ENCODE results near the gene UQCC5. TPM values are rescaled to one million over a fixed set of nuclear protein-coding genes. Genes with fewer than 3 reads are reported as not detected.

UQCC5 gene
- total RNA-seq: 58.7 TPM
- long read RNA-seq, transcript SMIM4-201 (2 exons, 274 nt): major isoform, 89 of 163 reads
- long read RNA-seq, transcript SMIM4-203 (2 exons, 1,770 nt): minor isoform, 69 of 163 reads
- long read RNA-seq, partial matches to known transcripts: 0 of 163 reads
- long read RNA-seq, other reads (novel, unspliced or antisense): 5 of 163 reads

GRCh38 chr3:52536369-52537164 is at the start of gene UQCC5:
Gene UQCC5, plus strand, starts transcription at chr3:52536605. Its CDS starts 151 bp downstream, at chr3:52536756.
- intact Hi-C loops (cut with micrococcal nuclease): loop anchor here (5.0 kb wide), 1 partner anchor 64 kb away; no protein-coding TSS in a partner anchor
- DNase-seq: peak; percentile 99

GRCh38 chr3:52487050-52487787 is 49.2 kb upstream of the UQCC5 start:
- ATAC-seq: no peak
- no peak for DNase-seq
- intact Hi-C loops (cut with micrococcal nuclease): no loop called here

More at GRCh38 chr3:52536369-52537164, at the start of gene UQCC5:
- peak; percentile 90 for ATAC-seq

GRCh38 chr3:52487788-52488691 is 48.4 kb upstream of the UQCC5 start:
- intact Hi-C loops (cut with micrococcal nuclease): no loop called here
- ATAC-seq: no peak

GRCh38 chr3:52488746-52489145 is 47.7 kb upstream of the UQCC5 start:
- ATAC-seq (no peak), DNase-seq (no peak)
- intact Hi-C loops (cut with micrococcal nuclease): no loop called here

More at GRCh38 chr3:52487788-52488691, 48.4 kb upstream of the UQCC5 start:
- no peak for DNase-seq

GRCh38 chr3:52489453-52489852 is 47.0 kb upstream of the UQCC5 start:
- peak; percentile 51 for DNase-seq
- intact Hi-C loops (cut with micrococcal nuclease): no loop called here

GRCh38 chr3:52490035-52490938 is 46.1 kb upstream of the UQCC5 start:
- intact Hi-C loops (cut with micrococcal nuclease): no loop called here
- DNase-seq (no peak), ATAC-seq (no peak)

More at GRCh38 chr3:52489453-52489852, 47.0 kb upstream of the UQCC5 start:
- ATAC-seq: no peak

GRCh38 chr3:52490939-52491526 is 45.4 kb upstream of the UQCC5 start:
- ATAC-seq: peak; percentile 46
- intact Hi-C loops (cut with micrococcal nuclease): no loop called here
- peak; percentile 62 for DNase-seq

GRCh38 chr3:52492059-52492458 is 44.3 kb upstream of the UQCC5 start:
- DNase-seq (no peak), ATAC-seq (no peak)
- intact Hi-C loops (cut with micrococcal nuclease): no loop called here

- intact Hi-C loops (cut with micrococcal nuclease): no loop called here
- no peak for DNase-seq
- no peak for ATAC-seq
Observed at GRCh38 chr3:52493232-52494017, 43.0 kb upstream of the UQCC5 start.

GRCh38 chr3:52494445-52494844 is 42.0 kb upstream of the UQCC5 start:
- intact Hi-C loops (cut with micrococcal nuclease): no loop called here

GRCh38 chr3:52494886-52495495 is 41.4 kb upstream of the UQCC5 start, which contains the start of gene STAB1:
Gene STAB1, plus strand, starts transcription at chr3:52495338. Its CDS starts 76 bp downstream, at chr3:52495414.
- ATAC-seq (peak; percentile 62), DNase-seq (peak; percentile 78)
- intact Hi-C loops (cut with micrococcal nuclease): no loop called here

More at GRCh38 chr3:52494445-52494844, 42.0 kb upstream of the UQCC5 start:
- DNase-seq: no peak
- no peak for ATAC-seq

GRCh38 chr3:52495777-52496602 is 40.4 kb upstream of the UQCC5 start:
- DNase-seq (no peak), ATAC-seq (peak; percentile 16)
- intact Hi-C loops (cut with micrococcal nuclease): no loop called here

GRCh38 chr3:52498137-52499054 is 38.0 kb upstream of the UQCC5 start:
- ATAC-seq: peak; percentile 53
- intact Hi-C loops (cut with micrococcal nuclease): no loop called here

GRCh38 chr3:52501046-52501445 is 35.4 kb upstream of the UQCC5 start:
- no peak for ATAC-seq
- intact Hi-C loops (cut with micrococcal nuclease): no loop called here
- DNase-seq: no peak

More at GRCh38 chr3:52498137-52499054, 38.0 kb upstream of the UQCC5 start:
- DNase-seq: peak; percentile 62
